WTC11 (cell line): ENCODE data around the gene TTC21A. TPM values are rescaled to one million over a fixed set of nuclear protein-coding genes. Genes with fewer than 3 reads are reported as not detected.

ENCODE experiments used
- ATAC-seq: fragments of 200-7000 bp; cut with Tn5 transposase; 2 replicates; pipeline ENCODE4 v1.10.0; 2021; ENCODE audit warnings: mild to moderate bottlenecking, moderate library complexity
- CTCF ChIA-PET: fragments of 300-600 bp; sonication (Branson Sonifier 250); formaldehyde crosslinking; loops from one replicate; lab custom pipeline; 2021; ENCODE audit warnings: antibody characterized with exemption; lab: Charles Lee
- POLR2A ChIA-PET: fragments of 350-600 bp; sonication (Branson Sonifier 250); formaldehyde crosslinking; loops from one replicate; lab custom pipeline; 2021; ENCODE audit warnings: antibody characterized with exemption; lab: Charles Lee
- DNase-seq: peaks from one replicate; pipeline ENCODE4 v3.0.0; 2021; ENCODE audit warnings: low spot score
- H3K27ac Mint-ChIP-seq: 2 replicates; pipeline ENCODE4 v1.8.0; 2021; ENCODE audit warnings: mixed read lengths
- H3K27me3 Mint-ChIP-seq: 2 replicates; pipeline ENCODE4 v1.8.0; 2021; ENCODE audit warnings: low read depth, mild to moderate bottlenecking, moderate library complexity, mixed read lengths
- H3K36me3 Mint-ChIP-seq: 2 replicates; pipeline ENCODE4 v1.8.0; 2021; ENCODE audit warnings: mixed read lengths
- H3K4me1 Mint-ChIP-seq: 2 replicates; pipeline ENCODE4 v1.8.0; 2022; ENCODE audit warnings: mixed read lengths
- H3K4me3 Mint-ChIP-seq: 2 replicates; pipeline ENCODE4 v1.8.0; 2021; ENCODE audit warnings: mild to moderate bottlenecking, moderate library complexity, mixed read lengths
- H3K9me3 Mint-ChIP-seq: 2 replicates; pipeline ENCODE4 v1.8.0; 2021; ENCODE audit warnings: mixed read lengths
- ELF4 ChIP-seq: sonication (generic); formaldehyde crosslinking; IDR thresholded peaks from 2 replicates; pipeline ENCODE4 v1.8.1; 2022; ENCODE audit warnings: low read depth, mild to moderate bottlenecking, moderate library complexity, missing genetic modification reagents
- ETV6 ChIP-seq: sonication (generic); formaldehyde crosslinking; IDR thresholded peaks from 2 replicates; pipeline ENCODE4 v1.8.1; 2022; ENCODE audit warnings: mild to moderate bottlenecking, missing genetic modification reagents
- FOXP1 ChIP-seq: sonication (generic); formaldehyde crosslinking; IDR thresholded peaks from 2 replicates; pipeline ENCODE4 v1.8.0; 2022; ENCODE audit warnings: missing genetic modification reagents, mild to moderate bottlenecking, moderate library complexity, borderline replicate concordance
- IRF2 ChIP-seq: sonication (generic); formaldehyde crosslinking; IDR thresholded peaks from 2 replicates; pipeline ENCODE4 v1.8.0; 2022; ENCODE audit warnings: low read depth, missing genetic modification reagents, borderline replicate concordance
- MXD4 ChIP-seq: fragments of 250-450 bp; sonication (Bioruptor Pico); IDR thresholded peaks from 2 replicates; pipeline ENCODE4 v1.8.0; 2021; ENCODE audit warnings: mild to moderate bottlenecking, moderate library complexity, borderline replicate concordance
- NR2C2 ChIP-seq: sonication (generic); formaldehyde crosslinking; IDR thresholded peaks from 2 replicates; pipeline ENCODE4 v1.8.0; 2022; ENCODE audit warnings: mild to moderate bottlenecking, missing genetic modification reagents
- SOX15 ChIP-seq: fragments of 250-450 bp; sonication (Bioruptor Pico); IDR thresholded peaks from 2 replicates; pipeline ENCODE4 v1.9.0; 2021; ENCODE audit warnings: mild to moderate bottlenecking
- ZNF671 ChIP-seq: fragments of 250-450 bp; sonication (Bioruptor Pico); IDR thresholded peaks from 2 replicates; pipeline ENCODE4 v1.8.0; 2021; ENCODE audit warnings: mild to moderate bottlenecking
- total RNA-seq: library from RNA; stranded (reverse); gene quantifications from 3 replicates; pipeline ENCODE4 v1.2.3, GENCODE V29; 2021
- TF ChIP-seq, protein P1 (sequence below): fragments of 250-450 bp; sonication (Bioruptor Pico); IDR thresholded peaks from 2 replicates; pipeline ENCODE4 v1.9.0; 2021; ENCODE audit warnings: moderate library complexity, mild to moderate bottlenecking, inconsistent platforms, borderline replicate concordance
- TF ChIP-seq, protein P2 (sequence below): fragments of 250-450 bp; sonication (Bioruptor Pico); IDR thresholded peaks from 2 replicates; pipeline ENCODE4 v1.9.0; 2021; ENCODE audit warnings: mild to moderate bottlenecking
- TF ChIP-seq, protein P3 (sequence below): sonication (generic); formaldehyde crosslinking; IDR thresholded peaks from 2 replicates; pipeline ENCODE4 v1.8.1; 2023; ENCODE audit warnings: mild to moderate bottlenecking, missing genetic modification reagents, borderline replicate concordance
- TF ChIP-seq, protein P4 (sequence below): sonication (generic); formaldehyde crosslinking; conservative IDR thresholded peaks from 2 replicates; pipeline ENCODE4 v1.8.1; 2023; ENCODE audit warnings: mild to moderate bottlenecking, low read depth, missing genetic modification reagents, moderate library complexity

TTC21A gene
- total RNA-seq, 1 experiment from 2014 or later: 3.8 TPM

DNA sequence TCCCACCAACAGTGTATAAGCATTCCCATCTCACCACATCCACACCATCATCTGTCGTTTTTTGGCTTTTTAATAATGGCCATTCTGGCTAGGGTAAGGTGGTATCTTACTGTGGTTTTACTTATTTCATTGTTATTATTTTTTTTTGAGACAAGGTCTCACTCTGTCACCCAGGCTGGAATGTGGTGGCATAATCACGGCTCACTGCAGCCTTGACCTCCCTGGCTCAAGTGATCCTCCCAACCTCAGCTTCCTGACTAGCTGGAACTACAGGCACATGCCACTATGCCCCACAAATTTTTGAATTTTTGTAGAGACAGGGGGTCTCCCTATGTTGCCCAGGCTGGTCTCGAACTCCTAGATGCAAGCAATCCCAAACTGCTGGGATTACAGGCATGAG is 56.9 kb downstream of the TTC21A start:
- CTCF ChIA-PET: no interaction called here
- H3K9me3 Mint-ChIP-seq: peaks cover 17% of the 10 kb centered on the region
- ATAC-seq: no peak

DNA sequence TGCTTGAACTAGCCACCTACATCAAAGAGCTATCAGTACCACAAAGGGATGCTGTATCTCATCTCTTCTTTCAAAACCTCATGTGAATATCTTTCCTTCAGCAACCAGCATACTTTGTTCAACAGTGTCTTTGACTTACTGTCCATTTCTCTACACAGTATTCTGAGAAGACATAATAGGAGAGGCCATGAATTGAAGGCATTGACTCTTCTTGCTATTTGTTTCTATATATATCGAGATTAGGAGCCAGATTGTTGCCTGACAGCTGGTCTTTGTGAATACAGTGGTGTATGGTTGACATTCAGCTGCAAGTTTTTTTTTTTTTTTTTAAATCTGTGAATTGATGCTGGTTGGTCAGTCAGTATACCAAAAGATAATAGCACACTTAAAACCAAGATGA is 58.0 kb downstream of the TTC21A start:
- no peak overlapping the region for H3K4me3 Mint-ChIP-seq
- H3K36me3 Mint-ChIP-seq: peaks cover 8% of the 10 kb centered on the region
- peaks cover 17% of the 10 kb centered on the region for H3K4me1 Mint-ChIP-seq
- TF ChIP-seq MXD4 (CRISPR knock-in tag) (no peak), FOXP1 (no peak)
- TF ChIP-seq, protein P1, sequence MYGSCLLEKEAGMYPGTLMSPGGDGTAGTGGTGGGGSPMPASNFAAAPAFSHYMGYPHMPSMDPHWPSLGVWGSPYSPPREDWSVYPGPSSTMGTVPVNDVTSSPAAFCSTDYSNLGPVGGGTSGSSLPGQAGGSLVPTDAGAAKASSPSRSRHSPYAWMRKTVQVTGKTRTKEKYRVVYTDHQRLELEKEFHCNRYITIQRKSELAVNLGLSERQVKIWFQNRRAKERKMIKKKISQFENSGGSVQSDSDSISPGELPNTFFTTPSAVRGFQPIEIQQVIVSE (CRISPR knock-in tag): no peak
- TF ChIP-seq, protein P2, sequence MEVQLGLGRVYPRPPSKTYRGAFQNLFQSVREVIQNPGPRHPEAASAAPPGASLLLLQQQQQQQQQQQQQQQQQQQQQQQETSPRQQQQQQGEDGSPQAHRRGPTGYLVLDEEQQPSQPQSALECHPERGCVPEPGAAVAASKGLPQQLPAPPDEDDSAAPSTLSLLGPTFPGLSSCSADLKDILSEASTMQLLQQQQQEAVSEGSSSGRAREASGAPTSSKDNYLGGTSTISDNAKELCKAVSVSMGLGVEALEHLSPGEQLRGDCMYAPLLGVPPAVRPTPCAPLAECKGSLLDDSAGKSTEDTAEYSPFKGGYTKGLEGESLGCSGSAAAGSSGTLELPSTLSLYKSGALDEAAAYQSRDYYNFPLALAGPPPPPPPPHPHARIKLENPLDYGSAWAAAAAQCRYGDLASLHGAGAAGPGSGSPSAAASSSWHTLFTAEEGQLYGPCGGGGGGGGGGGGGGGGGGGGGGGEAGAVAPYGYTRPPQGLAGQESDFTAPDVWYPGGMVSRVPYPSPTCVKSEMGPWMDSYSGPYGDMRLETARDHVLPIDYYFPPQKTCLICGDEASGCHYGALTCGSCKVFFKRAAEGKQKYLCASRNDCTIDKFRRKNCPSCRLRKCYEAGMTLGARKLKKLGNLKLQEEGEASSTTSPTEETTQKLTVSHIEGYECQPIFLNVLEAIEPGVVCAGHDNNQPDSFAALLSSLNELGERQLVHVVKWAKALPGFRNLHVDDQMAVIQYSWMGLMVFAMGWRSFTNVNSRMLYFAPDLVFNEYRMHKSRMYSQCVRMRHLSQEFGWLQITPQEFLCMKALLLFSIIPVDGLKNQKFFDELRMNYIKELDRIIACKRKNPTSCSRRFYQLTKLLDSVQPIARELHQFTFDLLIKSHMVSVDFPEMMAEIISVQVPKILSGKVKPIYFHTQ (CRISPR knock-in tag): no peak
- POLR2A ChIA-PET: interaction anchor here (0.6 to 1.0 kb wide), 3 partner anchors 11 to 14 kb away, joined by 3 to 4 read pairs (median 3); no protein-coding TSS in a partner anchor
- DNase-seq (no peak), ATAC-seq (no peak)
- CTCF ChIA-PET: interaction anchor here (1.0 to 1.8 kb wide), 3 partner anchors 13 to 123 kb away, joined by 3 to 5 read pairs (median 5); no protein-coding TSS in a partner anchor
- peaks cover 5% of the 10 kb centered on the region; the same call in 1 of the 2 replicates for H3K27me3 Mint-ChIP-seq
- no peak overlapping the region for H3K27ac Mint-ChIP-seq
- H3K9me3 Mint-ChIP-seq: peaks cover 17% of the 10 kb centered on the region

More for the DNA sequence above, 56.9 kb downstream of the TTC21A start:
- POLR2A ChIA-PET: no interaction called here
- no peak for DNase-seq
- H3K27ac Mint-ChIP-seq: no peak overlapping the region
- peaks cover 8% of the 10 kb centered on the region for H3K36me3 Mint-ChIP-seq
- peaks cover 14% of the 10 kb centered on the region for H3K4me1 Mint-ChIP-seq
- H3K27me3 Mint-ChIP-seq: peaks cover 5% of the 10 kb centered on the region; the same call in 1 of the 2 replicates
- H3K4me3 Mint-ChIP-seq: no peak overlapping the region
- TF ChIP-seq, protein P2 (CRISPR knock-in tag): no peak
- TF ChIP-seq, protein P3, sequence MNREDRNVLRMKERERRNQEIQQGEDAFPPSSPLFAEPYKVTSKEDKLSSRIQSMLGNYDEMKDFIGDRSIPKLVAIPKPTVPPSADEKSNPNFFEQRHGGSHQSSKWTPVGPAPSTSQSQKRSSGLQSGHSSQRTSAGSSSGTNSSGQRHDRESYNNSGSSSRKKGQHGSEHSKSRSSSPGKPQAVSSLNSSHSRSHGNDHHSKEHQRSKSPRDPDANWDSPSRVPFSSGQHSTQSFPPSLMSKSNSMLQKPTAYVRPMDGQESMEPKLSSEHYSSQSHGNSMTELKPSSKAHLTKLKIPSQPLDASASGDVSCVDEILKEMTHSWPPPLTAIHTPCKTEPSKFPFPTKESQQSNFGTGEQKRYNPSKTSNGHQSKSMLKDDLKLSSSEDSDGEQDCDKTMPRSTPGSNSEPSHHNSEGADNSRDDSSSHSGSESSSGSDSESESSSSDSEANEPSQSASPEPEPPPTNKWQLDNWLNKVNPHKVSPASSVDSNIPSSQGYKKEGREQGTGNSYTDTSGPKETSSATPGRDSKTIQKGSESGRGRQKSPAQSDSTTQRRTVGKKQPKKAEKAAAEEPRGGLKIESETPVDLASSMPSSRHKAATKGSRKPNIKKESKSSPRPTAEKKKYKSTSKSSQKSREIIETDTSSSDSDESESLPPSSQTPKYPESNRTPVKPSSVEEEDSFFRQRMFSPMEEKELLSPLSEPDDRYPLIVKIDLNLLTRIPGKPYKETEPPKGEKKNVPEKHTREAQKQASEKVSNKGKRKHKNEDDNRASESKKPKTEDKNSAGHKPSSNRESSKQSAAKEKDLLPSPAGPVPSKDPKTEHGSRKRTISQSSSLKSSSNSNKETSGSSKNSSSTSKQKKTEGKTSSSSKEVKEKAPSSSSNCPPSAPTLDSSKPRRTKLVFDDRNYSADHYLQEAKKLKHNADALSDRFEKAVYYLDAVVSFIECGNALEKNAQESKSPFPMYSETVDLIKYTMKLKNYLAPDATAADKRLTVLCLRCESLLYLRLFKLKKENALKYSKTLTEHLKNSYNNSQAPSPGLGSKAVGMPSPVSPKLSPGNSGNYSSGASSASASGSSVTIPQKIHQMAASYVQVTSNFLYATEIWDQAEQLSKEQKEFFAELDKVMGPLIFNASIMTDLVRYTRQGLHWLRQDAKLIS: no peak
- no peak for TF ChIP-seq SOX15 (CRISPR knock-in tag)
- no peak for TF ChIP-seq ZNF671 (CRISPR knock-in tag)
- TF ChIP-seq, protein P4, sequence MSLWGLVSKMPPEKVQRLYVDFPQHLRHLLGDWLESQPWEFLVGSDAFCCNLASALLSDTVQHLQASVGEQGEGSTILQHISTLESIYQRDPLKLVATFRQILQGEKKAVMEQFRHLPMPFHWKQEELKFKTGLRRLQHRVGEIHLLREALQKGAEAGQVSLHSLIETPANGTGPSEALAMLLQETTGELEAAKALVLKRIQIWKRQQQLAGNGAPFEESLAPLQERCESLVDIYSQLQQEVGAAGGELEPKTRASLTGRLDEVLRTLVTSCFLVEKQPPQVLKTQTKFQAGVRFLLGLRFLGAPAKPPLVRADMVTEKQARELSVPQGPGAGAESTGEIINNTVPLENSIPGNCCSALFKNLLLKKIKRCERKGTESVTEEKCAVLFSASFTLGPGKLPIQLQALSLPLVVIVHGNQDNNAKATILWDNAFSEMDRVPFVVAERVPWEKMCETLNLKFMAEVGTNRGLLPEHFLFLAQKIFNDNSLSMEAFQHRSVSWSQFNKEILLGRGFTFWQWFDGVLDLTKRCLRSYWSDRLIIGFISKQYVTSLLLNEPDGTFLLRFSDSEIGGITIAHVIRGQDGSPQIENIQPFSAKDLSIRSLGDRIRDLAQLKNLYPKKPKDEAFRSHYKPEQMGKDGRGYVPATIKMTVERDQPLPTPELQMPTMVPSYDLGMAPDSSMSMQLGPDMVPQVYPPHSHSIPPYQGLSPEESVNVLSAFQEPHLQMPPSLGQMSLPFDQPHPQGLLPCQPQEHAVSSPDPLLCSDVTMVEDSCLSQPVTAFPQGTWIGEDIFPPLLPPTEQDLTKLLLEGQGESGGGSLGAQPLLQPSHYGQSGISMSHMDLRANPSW (CRISPR knock-in tag): no peak
- no peak for TF ChIP-seq NR2C2 (CRISPR knock-in tag)
- no peak for TF ChIP-seq ELF4
- TF ChIP-seq IRF2 (CRISPR knock-in tag): no peak
- TF ChIP-seq ETV6 (CRISPR knock-in tag): no peak
